ENCODE results near the gene DCAKD. TPM values are rescaled to one million over a fixed set of nuclear protein-coding genes. Genes with fewer than 3 reads are reported as not detected.
A peak's percentile ranks its signal among the peaks of the same experiment; 100 is the strongest.

The DCAKD gene
- total and polyA plus RNA-seq, 2 donors (not counting 3 experiments of a cell fraction or from before 2014, with no cell fraction given) = 30.8 to 36.5 TPM

DNA sequence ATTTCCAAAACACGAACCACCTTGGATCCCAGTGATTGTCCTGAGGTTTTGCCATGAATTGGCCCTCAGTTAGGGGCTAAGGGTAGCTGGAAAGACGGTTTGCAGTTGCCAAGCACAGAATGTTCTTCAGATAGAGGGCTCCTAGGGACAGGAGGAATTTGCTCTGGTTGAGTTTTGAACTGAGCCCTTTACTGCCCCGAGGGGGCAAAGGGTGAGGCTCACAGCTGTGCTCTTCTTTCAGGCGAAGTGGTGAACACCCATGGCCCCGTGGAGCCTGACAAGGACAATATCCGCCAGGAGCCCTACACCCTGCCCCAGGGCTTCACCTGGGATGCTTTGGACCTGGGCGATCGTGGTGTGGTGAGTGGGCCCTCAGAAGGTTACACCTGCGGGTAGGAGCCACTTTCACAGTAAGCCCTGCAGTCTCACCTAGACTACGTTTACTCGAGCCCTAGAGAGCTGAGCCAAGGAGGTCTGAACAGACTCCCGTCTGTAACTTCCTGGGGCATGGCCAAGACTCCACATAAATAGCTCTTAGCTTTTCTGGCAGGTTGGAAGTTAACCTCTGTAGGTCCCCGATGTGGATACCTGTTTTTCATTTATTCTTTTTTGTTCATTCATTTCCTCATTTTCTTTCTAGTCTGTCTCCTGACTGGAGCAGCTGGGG is 42.1 kb upstream of the DCAKD start:
- no peak for FAIRE-seq
- H3K4me2 ChIP-seq (ENCODE audit: insufficient read depth, low read length) = peak overlapping the region; percentile 6
- H3K9me1 ChIP-seq (replicated peaks; ENCODE audit: control insufficient read depth, extremely low read depth, insufficient read depth, low read length) = no peaks in the 10 kb centered on the region
- dilution Hi-C loops (cut with MboI; ENCODE audit: extremely low pct_ligation_motif_present, low sequenced_read_pairs) = no loop called here
- H3K9ac ChIP-seq (replicated peaks; ENCODE audit: extremely low read depth, insufficient read depth, low read length) = peak overlapping the region; percentile 75
- H4K20me1 ChIP-seq (replicated peaks; ENCODE audit: control insufficient read depth, extremely low read depth, insufficient read depth, low read length) = no peaks in the 10 kb centered on the region
- no peak for DNase-seq (ENCODE audit: low read depth, low spot score)
- peaks cover 23% of the 10 kb centered on the region for H3K4me1 ChIP-seq (ENCODE audit: control insufficient read depth, extremely low read depth, insufficient read depth, low read length)
- no peak overlapping the region for H3K4me3 ChIP-seq (replicated peaks in 1 of 3; ENCODE audit: insufficient read depth in 1 of 3, low read depth in 1 of 3, low read length in 3 of 3)
- TSS peak; percentile 64 for BruUV-seq (replicated peaks)
- ChIA-PET CTCF (interaction anchor here (0.5 to 2.5 kb wide), 5 partner anchors 24 to 311 kb away, joined by 3 to 13 read pairs (median 4); partner anchors contain the start of gene ACBD4), POLR2A (interaction anchor here (0.5 to 1.3 kb wide), 2 partner anchors 44 to 55 kb away, joined by 3 to 4 read pairs; partner anchors contain the start of gene HEXIM1)
- H3K27me3 ChIP-seq (ENCODE audit: control insufficient read depth in 2 of 2, insufficient read depth in 2 of 2, low read length in 2 of 2) = no peaks in the 10 kb centered on the region
- H3K9me3 ChIP-seq (replicated peaks; ENCODE audit: control insufficient read depth, insufficient read depth, low read length) = no peaks in the 10 kb centered on the region
- H2AFZ ChIP-seq (ENCODE audit: low read depth, low read length) = no peak overlapping the region
- H3K79me2 ChIP-seq (ENCODE audit: control insufficient read depth, insufficient read depth, low read length) = no peaks in the 10 kb centered on the region
- peak overlapping the region; percentile 92 for H3K27ac ChIP-seq (ENCODE audit: insufficient read depth, low read depth, low read length)
- H3K36me3 ChIP-seq (ENCODE audit: control insufficient read depth in 2 of 2, extremely low read depth in 1 of 2, insufficient read depth in 2 of 2, low read length in 2 of 2) = peaks cover 24 to 32% of the 10 kb centered on the region in 2 experiments
- TF ChIP-seq POLR2AphosphoS5 (IDR thresholded peaks at IDR 0.05; ENCODE audit: insufficient read depth, low read depth, low read length) = no peak
- no peak for TF ChIP-seq GATA2 (IDR thresholded peaks at IDR 0.05; ENCODE audit: insufficient read depth, insufficient read length, low read depth, low read length)
- no peak for TF ChIP-seq POLR2A (IDR thresholded peaks at IDR 0.05; ENCODE audit: low read depth, low read length)
- TF ChIP-seq, protein P1, sequence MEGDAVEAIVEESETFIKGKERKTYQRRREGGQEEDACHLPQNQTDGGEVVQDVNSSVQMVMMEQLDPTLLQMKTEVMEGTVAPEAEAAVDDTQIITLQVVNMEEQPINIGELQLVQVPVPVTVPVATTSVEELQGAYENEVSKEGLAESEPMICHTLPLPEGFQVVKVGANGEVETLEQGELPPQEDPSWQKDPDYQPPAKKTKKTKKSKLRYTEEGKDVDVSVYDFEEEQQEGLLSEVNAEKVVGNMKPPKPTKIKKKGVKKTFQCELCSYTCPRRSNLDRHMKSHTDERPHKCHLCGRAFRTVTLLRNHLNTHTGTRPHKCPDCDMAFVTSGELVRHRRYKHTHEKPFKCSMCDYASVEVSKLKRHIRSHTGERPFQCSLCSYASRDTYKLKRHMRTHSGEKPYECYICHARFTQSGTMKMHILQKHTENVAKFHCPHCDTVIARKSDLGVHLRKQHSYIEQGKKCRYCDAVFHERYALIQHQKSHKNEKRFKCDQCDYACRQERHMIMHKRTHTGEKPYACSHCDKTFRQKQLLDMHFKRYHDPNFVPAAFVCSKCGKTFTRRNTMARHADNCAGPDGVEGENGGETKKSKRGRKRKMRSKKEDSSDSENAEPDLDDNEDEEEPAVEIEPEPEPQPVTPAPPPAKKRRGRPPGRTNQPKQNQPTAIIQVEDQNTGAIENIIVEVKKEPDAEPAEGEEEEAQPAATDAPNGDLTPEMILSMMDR (IDR thresholded peaks at IDR 0.05; ENCODE audit: extremely low read depth in 1 of 2, insufficient read depth in 1 of 2, low read depth in 1 of 2, low read length in 2 of 2) = no peak
- TF ChIP-seq JUN (IDR thresholded peaks at IDR 0.05; ENCODE audit: borderline replicate concordance, insufficient read depth, insufficient read length, low read depth) = no peak
- no peak for TF ChIP-seq MYC (IDR thresholded peaks at IDR 0.05; ENCODE audit: low read depth, low read length)
- TF ChIP-seq, protein P2, sequence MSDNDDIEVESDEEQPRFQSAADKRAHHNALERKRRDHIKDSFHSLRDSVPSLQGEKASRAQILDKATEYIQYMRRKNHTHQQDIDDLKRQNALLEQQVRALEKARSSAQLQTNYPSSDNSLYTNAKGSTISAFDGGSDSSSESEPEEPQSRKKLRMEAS (IDR thresholded peaks at IDR 0.05; ENCODE audit: insufficient read depth, insufficient read length) = no peak
- no peak for TF ChIP-seq EZH2 (IDR thresholded peaks at IDR 0.05; ENCODE audit: borderline replicate concordance, low read depth, low read length, severe bottlenecking)
- no peak for TF ChIP-seq FOS (IDR thresholded peaks at IDR 0.05; ENCODE audit: borderline replicate concordance, insufficient read depth, low read length)
- intact Hi-C loops (cut with micrococcal nuclease) = loop anchor here (5.0 kb wide), 1 partner anchor 41 kb away; the partner anchor contains the start of gene DCAKD
